HT1080 (cell line): ENCODE data around the gene SLC48A1. TPM values are rescaled to one million over a fixed set of nuclear protein-coding genes. Genes with fewer than 3 reads are reported as not detected.

Source experiments
- DNase-seq: peaks from one replicate; pipeline ENCODE4 v3.0.0-alpha.2; 2015; ENCODE audit warnings: low read depth
- total RNA-seq: library from RNA; depleted of rRNA; stranded (reverse); fragments of >200 nt; shearing (Covaris generic); gene quantifications from 2 replicates; pipeline ENCODE4 v1.2.3, GENCODE V29; 2014; rRNA removed

Gene SLC48A1
- total RNA-seq, 1 experiment from 2014 or later, result 13.3 TPM

DNA sequence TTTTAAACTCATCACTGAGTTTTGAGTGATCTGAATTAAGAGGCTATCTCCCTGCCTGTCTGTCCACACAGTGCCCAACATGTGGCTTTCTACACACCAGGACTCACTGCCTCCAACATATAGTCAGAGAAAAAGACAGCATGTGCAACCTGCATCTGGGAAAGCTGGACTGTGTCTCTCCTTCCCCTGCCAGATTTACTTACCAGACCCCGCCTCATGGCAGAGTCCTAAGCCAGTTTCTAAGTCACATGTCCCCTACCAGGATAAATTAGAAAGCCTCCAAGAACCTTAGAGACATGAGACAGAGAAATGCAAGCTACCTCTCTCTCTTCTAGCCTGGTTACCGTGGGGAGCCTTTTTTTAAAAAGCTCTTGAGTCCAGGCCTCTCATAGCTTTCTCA lies 49.4 kb downstream of the SLC48A1 start:
- no peak for DNase-seq

DNA sequence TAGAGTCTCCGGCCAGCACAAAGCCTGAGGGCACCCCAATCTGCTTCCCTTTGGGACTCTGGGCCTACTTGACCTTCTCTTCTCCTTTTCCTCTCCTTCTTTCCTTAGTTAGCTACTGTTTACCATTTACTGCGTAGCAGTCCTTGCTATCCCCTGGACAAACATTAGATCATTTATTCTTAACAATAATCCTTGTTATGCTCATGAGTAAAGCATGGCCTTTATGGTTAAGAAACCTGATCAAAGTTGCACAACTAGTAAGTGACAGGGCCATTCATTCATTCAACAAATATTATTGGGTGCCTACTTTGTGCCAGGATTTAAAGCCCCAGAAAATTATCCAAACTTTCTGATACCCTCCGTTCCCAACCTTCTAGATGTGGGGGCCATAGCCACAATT lies 49.8 kb downstream of the SLC48A1 start:
- no peak for DNase-seq

DNA sequence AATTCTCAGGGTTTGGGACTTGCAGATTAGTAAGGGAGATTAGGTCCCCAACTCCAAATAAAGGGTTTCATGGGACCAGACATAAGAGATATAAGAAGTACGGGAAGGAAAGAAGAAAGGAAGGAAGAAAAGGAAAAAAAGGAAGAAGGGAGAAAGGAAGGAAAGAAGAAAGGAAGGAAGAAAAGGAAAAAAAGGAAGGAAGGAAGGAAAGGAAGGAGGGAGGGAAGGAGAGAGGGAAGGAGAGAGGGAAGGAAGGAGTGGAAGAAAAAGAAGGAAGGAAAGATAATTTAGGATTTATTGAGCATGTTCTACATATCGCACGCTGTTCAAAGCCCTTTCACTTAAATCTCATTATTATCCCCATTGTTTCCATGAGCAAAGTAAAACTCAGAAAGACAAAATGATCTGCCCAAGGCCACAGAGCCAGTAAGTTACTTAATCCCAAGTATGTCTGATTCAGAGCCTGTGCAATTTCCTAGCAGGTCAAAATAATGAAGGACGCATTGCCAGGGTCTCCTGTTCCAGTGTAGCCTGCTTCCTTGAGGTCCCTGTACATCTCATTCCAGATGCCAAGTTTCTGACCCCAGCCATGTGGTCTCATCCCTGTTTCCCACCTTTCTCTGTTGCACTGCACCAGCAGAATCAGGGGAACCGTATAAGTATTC lies 50.5 kb downstream of the SLC48A1 start:
- no peak for DNase-seq

- no peak for DNase-seq
These were observed 51.2 kb downstream of the SLC48A1 start for GRCh38 chr12:47824198-47824597.

DNA sequence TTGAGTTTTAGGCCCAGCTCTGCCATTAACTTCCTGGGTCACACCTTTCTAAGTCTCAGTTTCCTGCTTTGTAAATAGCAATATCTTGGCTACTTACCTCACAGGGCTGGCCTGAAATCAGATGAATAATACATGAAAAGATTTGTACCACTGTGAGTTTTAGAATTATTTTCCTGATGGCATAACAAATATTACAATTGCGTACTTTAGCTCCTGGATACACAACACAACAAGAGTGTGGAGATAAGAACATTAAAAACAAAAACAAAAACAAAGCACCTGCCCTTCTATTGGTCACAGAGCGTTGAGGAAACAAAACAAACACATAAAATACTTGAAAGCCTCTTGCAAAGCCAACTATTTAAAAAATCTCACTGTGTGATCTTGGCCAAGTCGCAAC lies 51.6 kb downstream of the SLC48A1 start:
- DNase-seq, result no peak

DNA sequence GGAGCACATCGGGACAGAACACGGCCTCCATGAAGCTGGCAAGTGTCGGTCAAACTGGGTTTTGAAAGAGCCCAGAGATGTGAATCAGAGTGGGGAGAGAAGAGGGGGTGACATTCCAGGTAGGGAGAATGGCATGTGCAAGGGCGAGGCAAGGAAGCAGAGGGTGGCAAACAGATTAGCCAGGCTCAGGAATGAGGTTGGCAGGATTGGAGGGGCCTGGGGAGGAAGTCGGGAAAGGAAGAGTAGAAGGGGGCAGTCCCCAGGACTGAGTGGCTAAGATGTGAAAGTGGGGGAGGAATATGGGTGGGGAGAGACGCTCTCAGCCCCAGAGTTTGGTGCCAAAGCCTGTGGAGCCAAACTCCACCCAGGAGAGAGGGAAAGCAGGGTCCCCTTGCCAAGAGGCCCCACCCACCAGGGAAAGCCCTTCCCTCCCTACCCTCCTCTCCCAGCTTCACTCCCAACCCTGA lies 52.2 kb downstream of the SLC48A1 start:
- no peak for DNase-seq

GRCh38 chr12:47828008-47828975 lies 55.3 kb downstream of the SLC48A1 start:
- no peak for DNase-seq

DNA sequence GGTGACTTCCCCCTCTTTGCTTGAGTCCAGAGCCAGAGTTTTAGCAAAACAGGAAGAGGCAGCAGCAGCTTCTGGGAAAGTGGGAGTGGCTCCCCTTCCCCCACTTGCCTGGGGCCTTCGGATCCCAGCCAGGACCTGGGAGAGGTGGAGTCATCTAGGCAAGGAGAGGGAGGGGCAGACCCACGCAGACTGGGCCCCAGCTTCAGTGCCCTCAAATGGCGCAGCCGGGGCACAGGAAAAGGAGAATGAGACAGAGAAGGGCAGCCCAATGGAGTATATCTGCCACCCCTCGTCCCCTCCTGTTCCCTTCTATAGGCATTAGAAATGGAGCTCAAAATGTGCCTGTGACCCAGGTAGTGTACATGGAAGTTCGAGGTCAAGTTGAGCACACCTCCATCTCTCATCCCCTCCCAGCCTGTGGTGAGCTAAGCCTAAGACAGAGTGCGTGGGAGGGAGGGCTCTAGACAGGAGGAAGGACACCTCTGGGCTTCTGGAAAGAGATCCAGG lies 56.0 kb downstream of the SLC48A1 start:
- peak; percentile 70 for DNase-seq

- DNase-seq, result no peak
These were observed 56.5 kb downstream of the SLC48A1 start for GRCh38 chr12:47829584-47829983.

Other genes with a start within 250 kb of the SLC48A1 start
- 20.8 and 25.4 TPM in 2 replicates for gene RPAP3, start 67.2 kb upstream of the SLC48A1 start, total RNA-seq
- not detected in 2 replicates for gene ENDOU, start 47.7 kb upstream of the SLC48A1 start, total RNA-seq
- 3.7 and 4.1 TPM in 2 replicates for gene RAPGEF3, start 14.4 kb upstream of the SLC48A1 start, total RNA-seq
- 36.8 and 40.0 TPM in 2 replicates for gene HDAC7, start 46.7 kb downstream of the SLC48A1 start, total RNA-seq
- gene VDR, start 131.8 kb downstream of the SLC48A1 start, total RNA-seq, result 3.6 and 6.1 TPM in 2 replicates
- 133 and 139 TPM in 2 replicates for gene TMEM106C, start 190.4 kb downstream of the SLC48A1 start, total RNA-seq
- gene COL2A1, start 231.2 kb downstream of the SLC48A1 start, total RNA-seq, result 0.02 and 0.07 TPM in 2 replicates